Stomach (tissue), 4 donors: ENCODE measurements around the gene ITGA7.

Source experiments
- POLR2A ChIP-seq, 4 donors: fragments of 450-650 bp; IDR thresholded peaks; one replicate each; pipeline ENCODE4 v1.6.1; 2016; ENCODE audit warnings: antibody characterized with exemption in 4 of 4, control low read depth in 2 of 4, mild to moderate bottlenecking in 1 of 4, moderate library complexity in 1 of 4
- POLR2AphosphoS5 ChIP-seq, 3 donors: sonication (generic); formaldehyde crosslinking; IDR thresholded peaks; one replicate each; pipeline ENCODE4 v1.6.1; 2016; ENCODE audit warnings: antibody characterized with exemption in 3 of 3
- TF ChIP-seq, protein P1 (sequence below), 7 experiments: fragments of 450-650 bp in 4 of 7; fragments of 200-600 bp in 3 of 7; sonication (generic) in 3 of 7; IDR thresholded peaks; one replicate each; pipeline ENCODE4 v1.5.1; 2016 to 2019; ENCODE audit warnings: antibody characterized with exemption in 7 of 7, control low read depth in 2 of 7, mild to moderate bottlenecking in 1 of 7

DNA sequence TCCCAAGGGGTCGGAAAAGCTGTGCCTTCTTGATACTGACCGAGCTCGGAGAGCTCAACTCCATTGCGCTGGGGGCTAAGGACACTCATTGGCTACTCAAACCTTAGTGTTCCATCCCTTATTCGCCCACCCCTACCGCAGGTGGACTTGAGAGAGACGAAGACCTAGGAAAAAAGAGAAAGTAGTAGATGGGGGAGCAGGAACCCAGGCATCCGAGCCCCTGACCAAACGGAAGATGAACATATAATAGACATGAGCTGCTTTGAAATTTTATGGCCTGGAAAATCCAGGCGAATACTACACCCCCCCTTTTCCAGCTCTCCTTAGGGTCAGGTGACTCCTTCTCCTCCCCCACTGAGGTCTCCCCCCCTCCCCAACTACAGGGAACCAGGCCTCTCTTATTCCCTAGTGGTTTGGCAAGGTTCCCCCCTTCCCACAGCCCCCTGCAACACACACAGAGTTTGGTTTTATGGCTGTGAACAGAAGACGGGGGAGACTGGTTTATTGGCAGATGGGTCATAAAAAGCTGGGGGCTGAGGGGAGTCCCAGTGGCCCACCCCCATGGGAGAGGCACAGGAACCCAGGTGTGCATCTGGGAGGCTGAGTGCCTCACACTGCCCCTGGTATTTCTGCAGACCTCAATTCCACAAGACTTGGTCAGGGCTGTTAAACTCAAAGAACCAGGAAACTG is 36.8 kb upstream of the ITGA7 start:
- no peak for TF ChIP-seq POLR2AphosphoS5 (IDR thresholded peaks at IDR 0.05)
- TF ChIP-seq, protein P1, sequence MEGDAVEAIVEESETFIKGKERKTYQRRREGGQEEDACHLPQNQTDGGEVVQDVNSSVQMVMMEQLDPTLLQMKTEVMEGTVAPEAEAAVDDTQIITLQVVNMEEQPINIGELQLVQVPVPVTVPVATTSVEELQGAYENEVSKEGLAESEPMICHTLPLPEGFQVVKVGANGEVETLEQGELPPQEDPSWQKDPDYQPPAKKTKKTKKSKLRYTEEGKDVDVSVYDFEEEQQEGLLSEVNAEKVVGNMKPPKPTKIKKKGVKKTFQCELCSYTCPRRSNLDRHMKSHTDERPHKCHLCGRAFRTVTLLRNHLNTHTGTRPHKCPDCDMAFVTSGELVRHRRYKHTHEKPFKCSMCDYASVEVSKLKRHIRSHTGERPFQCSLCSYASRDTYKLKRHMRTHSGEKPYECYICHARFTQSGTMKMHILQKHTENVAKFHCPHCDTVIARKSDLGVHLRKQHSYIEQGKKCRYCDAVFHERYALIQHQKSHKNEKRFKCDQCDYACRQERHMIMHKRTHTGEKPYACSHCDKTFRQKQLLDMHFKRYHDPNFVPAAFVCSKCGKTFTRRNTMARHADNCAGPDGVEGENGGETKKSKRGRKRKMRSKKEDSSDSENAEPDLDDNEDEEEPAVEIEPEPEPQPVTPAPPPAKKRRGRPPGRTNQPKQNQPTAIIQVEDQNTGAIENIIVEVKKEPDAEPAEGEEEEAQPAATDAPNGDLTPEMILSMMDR (IDR thresholded peaks at IDR 0.05), result no peak
- no peak for TF ChIP-seq POLR2A (IDR thresholded peaks at IDR 0.05)
